22Rv1 (cell line): ENCODE results near the gene SYPL2.

ENCODE experiments used
- ZFX ChIP-seq: fragments of 450-650 bp; IDR thresholded peaks from 2 replicates; pipeline ENCODE4 v1.6.1; 2017; ENCODE audit warnings: antibody characterized with exemption, borderline replicate concordance
- TF ChIP-seq, protein P1 (sequence below): fragments of 450-650 bp; IDR thresholded peaks from 2 replicates; pipeline ENCODE4 v1.5.1; 2017; ENCODE audit warnings: mild to moderate bottlenecking

DNA sequence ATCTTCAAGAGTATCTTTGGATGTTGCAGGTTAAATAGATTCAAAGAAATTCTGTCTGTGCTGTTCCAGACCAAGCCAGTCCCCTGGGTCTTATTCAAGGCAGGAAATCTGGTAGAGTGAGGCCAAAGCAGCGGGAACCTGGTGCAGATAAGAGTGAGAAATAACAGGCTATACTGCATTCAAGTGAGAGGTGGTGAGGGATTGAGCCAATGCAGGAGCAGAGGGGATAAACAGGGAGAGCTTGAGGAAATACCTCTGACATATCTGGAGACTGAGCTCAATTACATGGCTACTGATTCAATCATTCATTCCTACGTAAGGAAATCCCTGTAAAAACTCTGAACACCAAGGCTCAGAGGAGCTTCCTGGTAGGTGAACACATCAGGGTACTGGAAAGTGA is 22.9 kb upstream of the SYPL2 start:
- TF ChIP-seq, protein P1, sequence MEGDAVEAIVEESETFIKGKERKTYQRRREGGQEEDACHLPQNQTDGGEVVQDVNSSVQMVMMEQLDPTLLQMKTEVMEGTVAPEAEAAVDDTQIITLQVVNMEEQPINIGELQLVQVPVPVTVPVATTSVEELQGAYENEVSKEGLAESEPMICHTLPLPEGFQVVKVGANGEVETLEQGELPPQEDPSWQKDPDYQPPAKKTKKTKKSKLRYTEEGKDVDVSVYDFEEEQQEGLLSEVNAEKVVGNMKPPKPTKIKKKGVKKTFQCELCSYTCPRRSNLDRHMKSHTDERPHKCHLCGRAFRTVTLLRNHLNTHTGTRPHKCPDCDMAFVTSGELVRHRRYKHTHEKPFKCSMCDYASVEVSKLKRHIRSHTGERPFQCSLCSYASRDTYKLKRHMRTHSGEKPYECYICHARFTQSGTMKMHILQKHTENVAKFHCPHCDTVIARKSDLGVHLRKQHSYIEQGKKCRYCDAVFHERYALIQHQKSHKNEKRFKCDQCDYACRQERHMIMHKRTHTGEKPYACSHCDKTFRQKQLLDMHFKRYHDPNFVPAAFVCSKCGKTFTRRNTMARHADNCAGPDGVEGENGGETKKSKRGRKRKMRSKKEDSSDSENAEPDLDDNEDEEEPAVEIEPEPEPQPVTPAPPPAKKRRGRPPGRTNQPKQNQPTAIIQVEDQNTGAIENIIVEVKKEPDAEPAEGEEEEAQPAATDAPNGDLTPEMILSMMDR = no peak
- TF ChIP-seq ZFX = no peak
